Heart right ventricle (tissue), 16 donors: Measurements from ENCODE around the gene ACVR1B. TPM values are rescaled to one million over a fixed set of nuclear protein-coding genes. Genes with fewer than 3 reads are reported as not detected.

ENCODE experiments used
- ATAC-seq, 8 donors: fragments of 200-7000 bp; cut with Tn5 transposase; one replicate each; pipeline ENCODE4 v1.9.1; 2020; ENCODE audit warnings: mild to moderate bottlenecking in 8 of 8, moderate library complexity in 8 of 8, moderate number of reproducible peaks in 1 of 8
- DNase-seq, 2 donors: peaks; one replicate each; pipeline ENCODE4 v3.0.0-alpha.2; 2020
- H3K27ac ChIP-seq, 10 donors: fragments of 200-600 bp; sonication (generic) in 2 of 10; one replicate each; pipeline versions ENCODE4 v1.5.0 to v1.8.0; 2020 to 2022; ENCODE audit warnings: mild to moderate bottlenecking in 3 of 10
- H3K27me3 ChIP-seq, 7 donors: fragments of 200-600 bp; one replicate each; pipeline ENCODE4 v1.8.0; 2021 to 2022; ENCODE audit warnings: mild to moderate bottlenecking in 2 of 7
- H3K36me3 ChIP-seq, 9 donors: fragments of 200-600 bp; sonication (generic) in 1 of 9; one replicate each; pipeline versions ENCODE4 v1.5.0 to v1.8.0; 2020 to 2022; ENCODE audit warnings: mild to moderate bottlenecking in 2 of 9
- H3K4me1 ChIP-seq, 9 donors: fragments of 200-600 bp; sonication (generic) in 1 of 9; one replicate each; pipeline versions ENCODE4 v1.5.0 to v1.8.0; 2020 to 2022; ENCODE audit warnings: mild to moderate bottlenecking in 4 of 9
- H3K4me3 ChIP-seq, 10 donors: fragments of 200-600 bp; sonication (generic) in 2 of 10; one replicate each; pipeline versions ENCODE4 v1.5.0 to v1.8.0; 2020 to 2022; ENCODE audit warnings: mild to moderate bottlenecking in 7 of 10, moderate library complexity in 2 of 10
- H3K9me3 ChIP-seq, 11 donors: fragments of 200-600 bp in 10 of 11; sonication (generic) in 2 of 11; one replicate each; pipeline versions ENCODE4 v1.5.0 to v1.8.0; 2013 to 2022; ENCODE audit warnings: mild to moderate bottlenecking in 2 of 11, control low read depth in 1 of 11, moderate library complexity in 1 of 11
- WGBS, 2 donors: extraction: QIAGEN DNeasy Blood & Tissue Kit; methylation state at CpG; one replicate each; pipeline ENCODE4 v1.1.7; 2013; ENCODE audit warnings: inconsistent platforms in 1 of 2; 5-methylcytosine and 5-hydroxymethylcytosine counted together
- intact Hi-C, 10 donors: fragments of 100-400 bp; cut with DNase I; formaldehyde crosslinking; loops; one replicate each; pipeline versions ENCODE4 v1.11.1 to v1.14.2; 2022
- polyA plus RNA-seq, 2 donors: library from polyadenylated mRNA; stranded (reverse); fragments of 200-250 nt; gene quantifications; one replicate each; pipeline ENCODE4 v1.2.3, GENCODE V29; 2013
- total RNA-seq, 10 donors: library from RNA; stranded (reverse); fragmentation: NEBNext Ultra II Directional in 3 of 10; extraction: Animal tissue kit (Norgen Biotek cat#: 25700) in 3 of 10; gene quantifications; one replicate each; pipeline versions ENCODE4 v1.2.1 to v1.2.4, GENCODE V29; 2021 to 2023
- TF ChIP-seq, protein P1 (sequence below), 9 donors: fragments of 200-600 bp; sonication (generic) in 2 of 9; IDR thresholded peaks; one replicate each; pipeline versions ENCODE4 v1.5.0 to v1.8.0; 2021 to 2022; ENCODE audit warnings: antibody characterized with exemption in 9 of 9, mild to moderate bottlenecking in 5 of 9, moderate library complexity in 1 of 9
- donor health status: Arrhythmogenic right ventricular cardiomyopathy.
- donor health status: ischemic (EF 13 %, LVEDD 7.1; RV severe dilation, severe dysfunction).
- donor health status: healthy with polysubstance abuse.
- donor health status: DM: no; HTN: yes; CAD: no.
- donor health status: DM: no; HTN: no; CAD: no.
- donor health status: ischemic (EF 25% LVEDD 6.9; RV normal size, moderate dysfunction).
- donor health status: ischemic (EF 25% LVEDD 5.7; RV mildly dilated, moderate dysfunction).
- donor health status: healthy.
- donor health status: DM: yes; HTN: yes; CAD: no.
- donor health status: Ischemic cardiomyopathy.
- donor health status: ischemic (EF 35%, LVEDD 5.7; RV mildly dilated, moderate dysfunction).
- donor health status: nonischemic (EF 11% LVEDD 7.7; RV severe dilation, severe dysfunction).
- donor health status: DM: yes; HTN: yes; CAD: no.
- donor health status: PGD.
- donor health status: ischemic (EF 29% LVEDD 5.4; RV normal size, mild dysfunction).
- donor health status: nonischemic (EF 23%, LVEDD 6.1; RV moderate dilation, normal function).

Gene ACVR1B
- total and polyA plus RNA-seq, 12 donors: 5.8 to 15.5 (median 9.7) TPM

GRCh38 chr12:52007982-52008510, 56.5 kb downstream of the ACVR1B start:
- TF ChIP-seq, protein P1, sequence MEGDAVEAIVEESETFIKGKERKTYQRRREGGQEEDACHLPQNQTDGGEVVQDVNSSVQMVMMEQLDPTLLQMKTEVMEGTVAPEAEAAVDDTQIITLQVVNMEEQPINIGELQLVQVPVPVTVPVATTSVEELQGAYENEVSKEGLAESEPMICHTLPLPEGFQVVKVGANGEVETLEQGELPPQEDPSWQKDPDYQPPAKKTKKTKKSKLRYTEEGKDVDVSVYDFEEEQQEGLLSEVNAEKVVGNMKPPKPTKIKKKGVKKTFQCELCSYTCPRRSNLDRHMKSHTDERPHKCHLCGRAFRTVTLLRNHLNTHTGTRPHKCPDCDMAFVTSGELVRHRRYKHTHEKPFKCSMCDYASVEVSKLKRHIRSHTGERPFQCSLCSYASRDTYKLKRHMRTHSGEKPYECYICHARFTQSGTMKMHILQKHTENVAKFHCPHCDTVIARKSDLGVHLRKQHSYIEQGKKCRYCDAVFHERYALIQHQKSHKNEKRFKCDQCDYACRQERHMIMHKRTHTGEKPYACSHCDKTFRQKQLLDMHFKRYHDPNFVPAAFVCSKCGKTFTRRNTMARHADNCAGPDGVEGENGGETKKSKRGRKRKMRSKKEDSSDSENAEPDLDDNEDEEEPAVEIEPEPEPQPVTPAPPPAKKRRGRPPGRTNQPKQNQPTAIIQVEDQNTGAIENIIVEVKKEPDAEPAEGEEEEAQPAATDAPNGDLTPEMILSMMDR (IDR thresholded peaks at IDR 0.05): no peak
- Histone ChIP-seq H3K4me3 (peak overlapping the region; percentile 54 to 96 (median 84)), H3K9me3 (no peaks in the 10 kb centered on the region), H3K27ac (peak overlapping the region; percentile 92 to 98 (median 96)), H3K4me1 (peaks cover 12 to 69% (median 49%) of the 10 kb centered on the region in 9 donors), H3K27me3 (peaks cover 0 to 30% (median 11%) of the 10 kb centered on the region in 7 donors), H3K36me3 (peaks cover 0 to 33% (median 11%) of the 10 kb centered on the region in 9 donors)
- ATAC-seq: no peak
- DNase-seq: no peak
- intact Hi-C loops: no loop called here
- WGBS, 2 donors: 53 to 58% methylated on average over 5 of the region's 5 CpGs

GRCh38 chr12:52009081-52009751, 57.7 kb downstream of the ACVR1B start:
- peaks cover 12 to 66% (median 47%) of the 10 kb centered on the region in 9 donors for H3K4me1 ChIP-seq
- peak overlapping the region; percentile 54 to 96 (median 84) for H3K4me3 ChIP-seq
- H3K27me3 ChIP-seq: peaks cover 0 to 30% (median 11%) of the 10 kb centered on the region in 7 donors
- TF ChIP-seq, protein P1 (IDR thresholded peaks at IDR 0.05): no peak
- intact Hi-C loops: no loop called here
- WGBS, 2 donors: 69 to 78% methylated on average over 10 of the region's 10 CpGs
- ATAC-seq: peak in 4 of 8 donors; percentile 1 to 10 (median 4)
- peak overlapping the region; percentile 92 to 98 (median 96) for H3K27ac ChIP-seq
- no peak for DNase-seq
- H3K36me3 ChIP-seq: peaks cover 0 to 44% (median 19%) of the 10 kb centered on the region in 9 donors
- no peaks in the 10 kb centered on the region for H3K9me3 ChIP-seq

DNA sequence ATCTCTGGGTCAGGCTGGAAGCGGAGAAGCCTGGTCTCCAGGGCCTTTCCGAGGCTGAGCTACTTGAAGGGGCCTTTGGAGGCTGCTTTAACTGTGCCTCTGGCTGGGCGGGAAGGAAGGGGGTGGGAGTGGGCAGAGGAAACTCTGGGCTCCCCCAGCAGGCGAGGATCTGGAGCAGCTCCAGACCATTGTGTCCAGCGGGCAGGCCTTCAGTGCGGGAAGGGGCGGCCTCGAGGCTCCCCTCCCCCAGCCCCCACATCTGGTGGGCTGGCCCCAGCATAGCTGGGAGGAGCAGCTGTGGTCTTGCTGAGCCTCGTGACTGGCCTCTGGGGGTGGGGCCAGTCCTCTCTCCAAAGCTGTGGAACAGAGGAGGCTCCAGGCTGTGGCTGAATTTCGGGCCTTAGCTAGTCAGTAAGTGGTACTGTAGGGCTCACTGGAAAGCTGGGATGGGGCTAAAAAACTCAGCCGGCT, 58.7 kb downstream of the ACVR1B start:
- H3K4me1 ChIP-seq: peaks cover 12 to 57% (median 42%) of the 10 kb centered on the region in 9 donors
- H3K9me3 ChIP-seq: no peaks in the 10 kb centered on the region
- peak; percentile 69 to 84 (median 80) for ATAC-seq
- WGBS, 2 donors: 33 to 48% methylated on average over 11 of the region's 11 CpGs
- TF ChIP-seq, protein P1 (IDR thresholded peaks at IDR 0.05): peak in 1 of 9 donors; percentile 15
- H3K27me3 ChIP-seq: peaks cover 0 to 30% (median 11%) of the 10 kb centered on the region in 7 donors
- intact Hi-C loops: no loop called here
- peaks cover 0 to 50% (median 22%) of the 10 kb centered on the region in 9 donors for H3K36me3 ChIP-seq
- peak overlapping the region in 9 of 10 donors; percentile 62 to 96 (median 85) for H3K4me3 ChIP-seq
- peak overlapping the region; percentile 92 to 98 (median 96) for H3K27ac ChIP-seq
- DNase-seq: peak; percentile 85 to 92

DNA sequence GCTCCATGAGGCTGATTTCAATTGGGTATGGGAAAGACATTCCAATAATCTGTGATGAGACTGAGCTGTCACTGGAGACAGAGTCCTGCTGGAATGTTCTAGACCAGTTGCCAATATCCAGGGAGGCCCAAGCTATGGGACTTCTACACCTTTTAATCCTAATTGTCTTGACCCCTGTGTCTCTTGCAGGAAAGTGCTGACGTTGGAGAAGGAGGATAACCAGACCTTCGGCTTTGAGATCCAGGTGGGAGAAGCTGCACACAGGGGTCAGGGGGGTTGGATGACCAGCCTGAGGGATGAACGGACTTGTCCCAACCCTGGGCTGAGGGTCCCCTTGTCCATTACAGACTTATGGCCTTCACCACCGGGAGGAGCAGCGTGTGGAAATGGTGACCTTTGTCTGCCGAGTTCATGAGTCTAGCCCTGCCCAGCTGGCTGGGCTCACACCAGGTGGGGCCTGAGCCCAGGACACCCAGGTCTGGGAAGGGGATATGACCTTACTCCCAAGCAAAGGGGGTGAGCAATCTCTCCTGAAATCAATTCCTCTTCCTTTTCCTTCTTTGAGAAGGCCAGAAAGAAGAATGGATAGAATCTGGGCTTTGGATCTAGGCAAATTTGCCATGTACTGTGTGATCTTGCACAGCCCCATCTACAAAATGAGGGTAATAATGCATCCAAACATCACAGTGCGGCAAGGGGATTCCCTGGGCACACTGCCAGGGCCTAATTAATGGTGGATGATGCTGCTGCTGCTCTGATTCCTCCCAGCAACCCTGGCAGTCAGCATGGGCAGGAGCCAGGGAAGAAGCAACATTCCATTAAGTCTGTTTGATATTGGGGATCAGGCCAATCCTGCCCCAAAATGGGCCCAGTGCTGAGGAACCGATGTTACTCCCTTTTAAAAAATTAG, 59.4 kb downstream of the ACVR1B start:
- Histone ChIP-seq H3K36me3 (peaks cover 0 to 58% (median 22%) of the 10 kb centered on the region in 9 donors), H3K4me3 (peak overlapping the region in 9 of 10 donors; percentile 22 to 96 (median 85)), H3K27ac (peak overlapping the region; percentile 92 to 98 (median 96)), H3K9me3 (no peaks in the 10 kb centered on the region), H3K27me3 (peaks cover 0 to 23% (median 9%) of the 10 kb centered on the region in 7 donors), H3K4me1 (peaks cover 12 to 53% (median 41%) of the 10 kb centered on the region in 9 donors)
- WGBS, 2 donors: 59 to 61% methylated on average over 8 of the region's 8 CpGs
- DNase-seq: no peak
- intact Hi-C loops: no loop called here
- TF ChIP-seq, protein P1 (IDR thresholded peaks at IDR 0.05): no peak
- no peak for ATAC-seq
